CD4-positive, alpha-beta T cell (primary cell): Measurements from ENCODE around the gene ABCC3. TPM values are rescaled to one million over a fixed set of nuclear protein-coding genes. Genes with fewer than 3 reads are reported as not detected.

Experiments used
- ATAC-seq: fragments of 200-7000 bp; cut with Tn5 transposase; one replicate; pipeline ENCODE4 v1.10.0; 2022; ENCODE audit warnings: mild to moderate bottlenecking; ENCODE audit not compliant: poor library complexity
- CTCF ChIA-PET: fragments of 350-600 bp; sonication (Branson Sonifier 250); formaldehyde crosslinking; loops from one replicate; lab custom pipeline; 2021; ENCODE audit warnings: antibody characterized with exemption, inconsistent platforms; lab: Charles Lee
- POLR2A ChIA-PET: fragments of 350-600 bp; sonication (Branson Sonifier 250); formaldehyde crosslinking; loops from one replicate; lab custom pipeline; 2021; ENCODE audit warnings: antibody characterized with exemption, inconsistent platforms; lab: Charles Lee
- DNase-seq, 14 experiments: peaks; one replicate each; pipeline ENCODE4 v3.0.0-alpha.2; 2013 to 2020; ENCODE audit warnings: mixed read lengths in 2 of 14
- H3K27ac ChIP-seq, 2 donors: one replicate each; pipeline versions ENCODE4 v1.5.1 to v1.7.0; 2013; ENCODE audit warnings: low read length in 2 of 2, low read depth in 1 of 2, mild to moderate bottlenecking in 1 of 2
- H3K27me3 ChIP-seq, 2 experiments: 1 replicate in 1 of 2; 2 replicates in 1 of 2; pipeline versions ENCODE4 v1.6.1 to v1.7.0; 2013; ENCODE audit warnings: low read length in 2 of 2, control low read depth in 1 of 2, mild to moderate bottlenecking in 1 of 2, moderate library complexity in 1 of 2; ENCODE audit not compliant: insufficient read depth in 2 of 2, control insufficient read depth in 1 of 2
- H3K36me3 ChIP-seq: one replicate; pipeline ENCODE4 v1.6.1; 2013; ENCODE audit warnings: low read length, control low read depth; ENCODE audit not compliant: insufficient read depth
- H3K4me1 ChIP-seq: one replicate; pipeline ENCODE4 v1.6.1; 2013; ENCODE audit warnings: low read length, control low read depth; ENCODE audit not compliant: insufficient read depth
- H3K4me3 ChIP-seq: one replicate; pipeline ENCODE4 v1.5.1; 2013; ENCODE audit warnings: mild to moderate bottlenecking, low read length, moderate library complexity
- H3K9me3 ChIP-seq, 2 experiments: 1 replicate in 1 of 2; 2 replicates in 1 of 2; pipeline versions ENCODE4 v1.6.1 to v1.7.0; 2013; ENCODE audit warnings: low read length in 2 of 2, mild to moderate bottlenecking in 2 of 2, control low read depth in 1 of 2, moderate library complexity in 1 of 2; ENCODE audit not compliant: control insufficient read depth in 1 of 2, insufficient read depth in 1 of 2
- H3K27ac Mint-ChIP-seq: one replicate; pipeline ENCODE4 v1.8.0; 2020; ENCODE audit warnings: mixed read lengths
- H3K27me3 Mint-ChIP-seq: one replicate; pipeline ENCODE4 v1.8.0; 2021; ENCODE audit warnings: mixed read lengths
- H3K36me3 Mint-ChIP-seq: one replicate; pipeline ENCODE4 v1.8.0; 2021; ENCODE audit warnings: low read depth, mixed read lengths
- H3K4me1 Mint-ChIP-seq: one replicate; pipeline ENCODE4 v1.8.0; 2021; ENCODE audit warnings: low read depth, mixed read lengths
- H3K4me3 Mint-ChIP-seq: one replicate; pipeline ENCODE4 v1.8.0; 2020; ENCODE audit warnings: mild to moderate bottlenecking, mixed read lengths
- H3K9me3 Mint-ChIP-seq: one replicate; pipeline ENCODE4 v1.8.0; 2020; ENCODE audit warnings: mixed read lengths
- CTCF ChIP-seq: fragments of 200-600 bp; IDR thresholded peaks from one replicate; pipeline ENCODE4 v1.8.0; 2022; ENCODE audit warnings: antibody characterized with exemption, mild to moderate bottlenecking
- intact Hi-C, 2 experiments: fragments of 100-400 bp; cut with DNase I in 1 of 2; cut with micrococcal nuclease in 1 of 2; formaldehyde crosslinking; loops; one replicate each; pipeline versions ENCODE4 v1.15.1 to v1.9.0; 2023 to 2025; cut with DNase I, micrococcal nuclease
- total RNA-seq, 174 experiments: library from RNA in 2 of 174; stranded (reverse) in 2 of 174; gene quantifications; one replicate each; pipeline ENCODE4 v1.2.3 and lab custom pipeline; 2021 to 2026

The ABCC3 gene
- total RNA-seq, 2 experiments from 2014 or later: 0.19 TPM; not detected in 1

GRCh38 chr17:50667259-50668024, 32.8 kb downstream of the ABCC3 start:
- H3K27ac ChIP-seq: no peak overlapping the region
- H3K36me3 ChIP-seq: no peaks in the 10 kb centered on the region
- no peaks in the 10 kb centered on the region for H3K27me3 Mint-ChIP-seq
- H3K4me3 ChIP-seq: no peak overlapping the region
- ChIA-PET POLR2A (no interaction called here), CTCF (no interaction called here)
- H3K27ac Mint-ChIP-seq: no peak overlapping the region
- no peaks in the 10 kb centered on the region for H3K4me1 ChIP-seq
- H3K27me3 ChIP-seq: no peaks in the 10 kb centered on the region
- no peaks in the 10 kb centered on the region for H3K9me3 Mint-ChIP-seq
- H3K4me3 Mint-ChIP-seq: no peak overlapping the region
- no peak for TF ChIP-seq CTCF
- no peaks in the 10 kb centered on the region for H3K4me1 Mint-ChIP-seq
- ATAC-seq: no peak
- intact Hi-C loops: no loop called here
- no peak for DNase-seq
- H3K9me3 ChIP-seq: no peaks in the 10 kb centered on the region
- H3K36me3 Mint-ChIP-seq: no peaks in the 10 kb centered on the region

- H3K36me3 Mint-ChIP-seq: no peaks in the 10 kb centered on the region
- Histone ChIP-seq H3K4me3 (no peak overlapping the region), H3K9me3 (no peaks in the 10 kb centered on the region), H3K27ac (no peak overlapping the region), H3K36me3 (no peaks in the 10 kb centered on the region), H3K4me1 (no peaks in the 10 kb centered on the region), H3K27me3 (no peaks in the 10 kb centered on the region)
- no peaks in the 10 kb centered on the region for H3K4me1 Mint-ChIP-seq
- H3K27ac Mint-ChIP-seq: no peak overlapping the region
- CTCF ChIA-PET: no interaction called here
- H3K9me3 Mint-ChIP-seq: no peaks in the 10 kb centered on the region
- TF ChIP-seq CTCF: no peak
- H3K27me3 Mint-ChIP-seq: no peaks in the 10 kb centered on the region
- DNase-seq (no peak), ATAC-seq (no peak)
- intact Hi-C loops: no loop called here
- POLR2A ChIA-PET: no interaction called here
- H3K4me3 Mint-ChIP-seq: no peak overlapping the region
These were observed 33.5 kb downstream of the ABCC3 start for GRCh38 chr17:50668025-50668837.

- no peak for TF ChIP-seq CTCF
- CTCF ChIA-PET: no interaction called here
- H3K4me1 ChIP-seq: no peaks in the 10 kb centered on the region
- H3K27me3 ChIP-seq: no peaks in the 10 kb centered on the region
- DNase-seq: no peak
- no peaks in the 10 kb centered on the region for H3K9me3 ChIP-seq
- POLR2A ChIA-PET: no interaction called here
- intact Hi-C loops: no loop called here
- Mint-ChIP-seq H3K36me3 (no peaks in the 10 kb centered on the region), H3K4me1 (no peaks in the 10 kb centered on the region), H3K27me3 (no peaks in the 10 kb centered on the region), H3K27ac (no peak overlapping the region), H3K4me3 (no peak overlapping the region), H3K9me3 (no peaks in the 10 kb centered on the region)
- H3K4me3 ChIP-seq: no peak overlapping the region
- H3K36me3 ChIP-seq: no peaks in the 10 kb centered on the region
- ATAC-seq: no peak
- H3K27ac ChIP-seq: no peak overlapping the region
These were observed 34.3 kb downstream of the ABCC3 start for GRCh38 chr17:50668838-50669581.
